ENCODE data around the gene GGNBP2.

DNA sequence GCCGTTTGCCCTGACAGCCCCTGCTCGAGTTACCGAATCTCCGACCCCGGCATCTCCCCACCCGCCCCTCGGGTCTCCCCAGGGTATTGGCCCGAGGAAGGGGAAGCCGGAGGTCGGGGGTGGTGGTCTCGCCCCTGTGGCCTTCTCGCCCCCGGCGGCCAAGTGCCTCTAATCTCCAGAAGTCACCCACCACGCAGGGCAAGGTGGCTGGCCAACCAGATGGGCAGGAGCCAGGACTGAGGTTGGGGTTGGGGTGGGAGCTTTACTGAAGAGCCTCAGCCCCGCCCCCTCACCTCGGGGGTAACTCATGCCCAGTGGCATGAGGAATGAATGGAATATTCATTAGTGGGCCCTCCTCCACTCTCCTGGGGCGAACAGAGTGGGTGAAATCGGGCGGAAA is 47.6 kb downstream of the GGNBP2 start:
- TF ChIP-seq, protein P1, sequence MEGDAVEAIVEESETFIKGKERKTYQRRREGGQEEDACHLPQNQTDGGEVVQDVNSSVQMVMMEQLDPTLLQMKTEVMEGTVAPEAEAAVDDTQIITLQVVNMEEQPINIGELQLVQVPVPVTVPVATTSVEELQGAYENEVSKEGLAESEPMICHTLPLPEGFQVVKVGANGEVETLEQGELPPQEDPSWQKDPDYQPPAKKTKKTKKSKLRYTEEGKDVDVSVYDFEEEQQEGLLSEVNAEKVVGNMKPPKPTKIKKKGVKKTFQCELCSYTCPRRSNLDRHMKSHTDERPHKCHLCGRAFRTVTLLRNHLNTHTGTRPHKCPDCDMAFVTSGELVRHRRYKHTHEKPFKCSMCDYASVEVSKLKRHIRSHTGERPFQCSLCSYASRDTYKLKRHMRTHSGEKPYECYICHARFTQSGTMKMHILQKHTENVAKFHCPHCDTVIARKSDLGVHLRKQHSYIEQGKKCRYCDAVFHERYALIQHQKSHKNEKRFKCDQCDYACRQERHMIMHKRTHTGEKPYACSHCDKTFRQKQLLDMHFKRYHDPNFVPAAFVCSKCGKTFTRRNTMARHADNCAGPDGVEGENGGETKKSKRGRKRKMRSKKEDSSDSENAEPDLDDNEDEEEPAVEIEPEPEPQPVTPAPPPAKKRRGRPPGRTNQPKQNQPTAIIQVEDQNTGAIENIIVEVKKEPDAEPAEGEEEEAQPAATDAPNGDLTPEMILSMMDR (conservative IDR thresholded peaks at IDR 0.05; ENCODE audit: low read length), result no peak
- TF ChIP-seq EZH2phosphoT487 (IDR thresholded peaks at IDR 0.05; ENCODE audit: borderline replicate concordance), result no peak
